ENCODE results near the gene SLX4.

GRCh38 chr16:3591991-3592390 is 19.4 kb downstream of the SLX4 start:
- no peak for TF ChIP-seq TAF1 (IDR thresholded peaks at IDR 0.05; ENCODE audit: borderline replicate concordance, low read depth, low read length)
- TF ChIP-seq GABPA (IDR thresholded peaks at IDR 0.05; ENCODE audit: low read depth): no peak
- TF ChIP-seq, protein P1, sequence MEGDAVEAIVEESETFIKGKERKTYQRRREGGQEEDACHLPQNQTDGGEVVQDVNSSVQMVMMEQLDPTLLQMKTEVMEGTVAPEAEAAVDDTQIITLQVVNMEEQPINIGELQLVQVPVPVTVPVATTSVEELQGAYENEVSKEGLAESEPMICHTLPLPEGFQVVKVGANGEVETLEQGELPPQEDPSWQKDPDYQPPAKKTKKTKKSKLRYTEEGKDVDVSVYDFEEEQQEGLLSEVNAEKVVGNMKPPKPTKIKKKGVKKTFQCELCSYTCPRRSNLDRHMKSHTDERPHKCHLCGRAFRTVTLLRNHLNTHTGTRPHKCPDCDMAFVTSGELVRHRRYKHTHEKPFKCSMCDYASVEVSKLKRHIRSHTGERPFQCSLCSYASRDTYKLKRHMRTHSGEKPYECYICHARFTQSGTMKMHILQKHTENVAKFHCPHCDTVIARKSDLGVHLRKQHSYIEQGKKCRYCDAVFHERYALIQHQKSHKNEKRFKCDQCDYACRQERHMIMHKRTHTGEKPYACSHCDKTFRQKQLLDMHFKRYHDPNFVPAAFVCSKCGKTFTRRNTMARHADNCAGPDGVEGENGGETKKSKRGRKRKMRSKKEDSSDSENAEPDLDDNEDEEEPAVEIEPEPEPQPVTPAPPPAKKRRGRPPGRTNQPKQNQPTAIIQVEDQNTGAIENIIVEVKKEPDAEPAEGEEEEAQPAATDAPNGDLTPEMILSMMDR (IDR thresholded peaks at IDR 0.05): no peak
- TF ChIP-seq USF2 (IDR thresholded peaks at IDR 0.05; ENCODE audit: borderline replicate concordance, low read depth, low read length): no peak
- no peak for TF ChIP-seq POLR2AphosphoS5 (IDR thresholded peaks at IDR 0.05; ENCODE audit: low read depth, low read length)
- TF ChIP-seq RXRA (IDR thresholded peaks at IDR 0.05; ENCODE audit: borderline replicate concordance, low read depth): no peak
- no peak for TF ChIP-seq SMC3 (IDR thresholded peaks at IDR 0.05; ENCODE audit: low read depth, low read length)
- no peak for TF ChIP-seq USF1 (IDR thresholded peaks at IDR 0.05; ENCODE audit: borderline replicate concordance, low read depth)

Data from SK-N-SH (cell line).